ENCODE data around the gene OSBPL6. TPM values are rescaled to one million over a fixed set of nuclear protein-coding genes. Genes with fewer than 3 reads are reported as not detected.

OSBPL6 gene
- total RNA-seq, 6 experiments from 2014 or later: 2.4 to 7.5 (median 3.3) TPM

GRCh38 chr2:178251151-178251955 lies 57.0 kb downstream of the OSBPL6 start:
- Mint-ChIP-seq H3K9me3 (no peaks in the 10 kb centered on the region), H3K4me1 (ENCODE audit: low read depth) (peaks cover 19% of the 10 kb centered on the region; the same call in 1 of the 2 replicates), H3K4me3 (no peak overlapping the region), H3K27me3 (ENCODE audit: insufficient read depth) (peaks cover 1% of the 10 kb centered on the region; the same call in 1 of the 2 replicates), H3K36me3 (ENCODE audit: low read depth) (no peaks in the 10 kb centered on the region), H3K27ac (no peak overlapping the region)
- TF ChIP-seq CTCF (IDR thresholded peaks at IDR 0.05): no peak
- DNase-seq: no peak

GRCh38 chr2:178256382-178257042 lies 62.2 kb downstream of the OSBPL6 start:
- Mint-ChIP-seq H3K4me3 (no peak overlapping the region), H3K36me3 (ENCODE audit: low read depth) (no peaks in the 10 kb centered on the region), H3K27me3 (ENCODE audit: insufficient read depth) (peaks cover 1% of the 10 kb centered on the region; the same call in 1 of the 2 replicates), H3K9me3 (no peaks in the 10 kb centered on the region), H3K27ac (no peak overlapping the region), H3K4me1 (ENCODE audit: low read depth) (peaks cover 26% of the 10 kb centered on the region)
- no peak for TF ChIP-seq CTCF (IDR thresholded peaks at IDR 0.05)
- DNase-seq: no peak

- Mint-ChIP-seq H3K4me3 (no peak overlapping the region), H3K9me3 (no peaks in the 10 kb centered on the region), H3K27me3 (ENCODE audit: insufficient read depth) (peaks cover 1% of the 10 kb centered on the region; the same call in 1 of the 2 replicates), H3K4me1 (ENCODE audit: low read depth) (peaks cover 26% of the 10 kb centered on the region), H3K27ac (no peak overlapping the region), H3K36me3 (ENCODE audit: low read depth) (no peaks in the 10 kb centered on the region)
- TF ChIP-seq CTCF (IDR thresholded peaks at IDR 0.05): no peak
- DNase-seq: no peak
Observed at GRCh38 chr2:178257127-178257526, 62.8 kb downstream of the OSBPL6 start.

GRCh38 chr2:178258916-178259315 lies 64.6 kb downstream of the OSBPL6 start:
- peak overlapping the region; percentile 72; the same call in 1 of the 2 replicates for H3K27ac Mint-ChIP-seq
- no peaks in the 10 kb centered on the region for H3K9me3 Mint-ChIP-seq
- peaks cover 26% of the 10 kb centered on the region for H3K4me1 Mint-ChIP-seq (ENCODE audit: low read depth)
- peak; percentile 42 for DNase-seq
- no peak overlapping the region; the same call in 1 of the 2 replicates for H3K4me3 Mint-ChIP-seq
- H3K36me3 Mint-ChIP-seq (ENCODE audit: low read depth): no peaks in the 10 kb centered on the region
- no peaks in the 10 kb centered on the region for H3K27me3 Mint-ChIP-seq (ENCODE audit: insufficient read depth)
- TF ChIP-seq CTCF (IDR thresholded peaks at IDR 0.05): no peak

- Mint-ChIP-seq H3K4me1 (ENCODE audit: low read depth) (peaks cover 17% of the 10 kb centered on the region), H3K9me3 (no peaks in the 10 kb centered on the region), H3K27me3 (ENCODE audit: insufficient read depth) (no peaks in the 10 kb centered on the region), H3K36me3 (ENCODE audit: low read depth) (no peaks in the 10 kb centered on the region), H3K27ac (no peak overlapping the region), H3K4me3 (no peak overlapping the region)
- TF ChIP-seq CTCF (IDR thresholded peaks at IDR 0.05): no peak
- DNase-seq: no peak
Observed at GRCh38 chr2:178263159-178263860, 69.0 kb downstream of the OSBPL6 start.
